NT2/D1 (cell line): ENCODE data around the gene DENND6B.

Experiments
- SUZ12 ChIP-seq: IDR thresholded peaks from 2 replicates; pipeline ENCODE4 v1.6.1; 2011; ENCODE audit not compliant: insufficient read length, insufficient read depth; ENCODE audit errors: extremely low read depth
- YY1 ChIP-seq: IDR thresholded peaks from 2 replicates; pipeline ENCODE4 v1.6.1; 2011; ENCODE audit not compliant: insufficient read length, insufficient read depth
- ZNF274 ChIP-seq: IDR thresholded peaks from 2 replicates; pipeline ENCODE4 v1.6.1; 2011; ENCODE audit warnings: mild to moderate bottlenecking, low read depth, low read length

GRCh38 chr22:50326956-50327710, at the start of gene DENND6B:
- no peak for TF ChIP-seq YY1
- TF ChIP-seq SUZ12: no peak
- TF ChIP-seq ZNF274: no peak
